ENCODE data around the gene SPATA4. TPM values are rescaled to one million over a fixed set of nuclear protein-coding genes. Genes with fewer than 3 reads are reported as not detected.

SPATA4 gene
- total and polyA plus RNA-seq, 9 of the 15 experiments (the other 6 are each of a cell fraction or from before 2014, with no cell fraction given) = not detected

Other genes with a start within 250 kb of the SPATA4 start
- not detected in 2 replicates for gene WDR17, start 129.7 kb downstream of the SPATA4 start, total RNA-seq (2014; rRNA removed)
- gene WDR17, start 129.7 kb downstream of the SPATA4 start, total RNA-seq (2014; rRNA removed; fragmentation: Illumina TruSeq; extraction: Trizol) = not detected in 2 replicates
- gene WDR17, start 129.7 kb downstream of the SPATA4 start, total RNA-seq (2015; rRNA removed; fragmentation: Illumina TruSeq; extraction: Trizol) = 0.04 and 0.23 TPM in 2 replicates
- 0.04 TPM in 1 of 2 replicates, not detected in the other for gene WDR17, start 129.7 kb downstream of the SPATA4 start, total RNA-seq (2021)
- gene WDR17, start 129.7 kb downstream of the SPATA4 start, polyA plus RNA-seq (2011; rRNA removed) = 0.07 TPM in 1 of 2 replicates, not detected in the other
- not detected in 2 replicates for gene WDR17, start 129.7 kb downstream of the SPATA4 start, polyA plus RNA-seq (2014; fragmentation: Illumina TruSeq; extraction: Trizol)
- not detected for gene WDR17, start 129.7 kb downstream of the SPATA4 start, polyA plus RNA-seq (2014; fragmentation: Nextera tagmentation; extraction: Ambion mirVana)
- not detected in 2 replicates for gene WDR17, start 129.7 kb downstream of the SPATA4 start, polyA plus RNA-seq (2014; rRNA removed)
- not detected in 2 replicates for gene ASB5, start 73.6 kb upstream of the SPATA4 start, total RNA-seq (2014; rRNA removed)
- gene ASB5, start 73.6 kb upstream of the SPATA4 start, total RNA-seq (2014; rRNA removed; fragmentation: Illumina TruSeq; extraction: Trizol) = not detected in 2 replicates
- not detected in 2 replicates for gene ASB5, start 73.6 kb upstream of the SPATA4 start, total RNA-seq (2015; rRNA removed; fragmentation: Illumina TruSeq; extraction: Trizol)
- gene ASB5, start 73.6 kb upstream of the SPATA4 start, total RNA-seq (2021) = not detected in 2 replicates
- gene ASB5, start 73.6 kb upstream of the SPATA4 start, polyA plus RNA-seq (2011; rRNA removed) = not detected in 2 replicates
- not detected in 2 replicates for gene ASB5, start 73.6 kb upstream of the SPATA4 start, polyA plus RNA-seq (2014; fragmentation: Illumina TruSeq; extraction: Trizol)
- not detected for gene ASB5, start 73.6 kb upstream of the SPATA4 start, polyA plus RNA-seq (2014; fragmentation: Nextera tagmentation; extraction: Ambion mirVana)
- gene ASB5, start 73.6 kb upstream of the SPATA4 start, polyA plus RNA-seq (2014; rRNA removed) = not detected in 2 replicates
- gene SPCS3, start 124.4 kb upstream of the SPATA4 start, total RNA-seq (2014; rRNA removed) = 66.6 and 101 TPM in 2 replicates
- gene SPCS3, start 124.4 kb upstream of the SPATA4 start, total RNA-seq (2014; rRNA removed; fragmentation: Illumina TruSeq; extraction: Trizol) = 154 and 168 TPM in 2 replicates
- gene SPCS3, start 124.4 kb upstream of the SPATA4 start, total RNA-seq (2015; rRNA removed; fragmentation: Illumina TruSeq; extraction: Trizol) = 124 and 133 TPM in 2 replicates
- 196 and 217 TPM in 2 replicates for gene SPCS3, start 124.4 kb upstream of the SPATA4 start, total RNA-seq (2021)
- 94.9 and 119 TPM in 2 replicates for gene SPCS3, start 124.4 kb upstream of the SPATA4 start, polyA plus RNA-seq (2011; rRNA removed)
- 71.2 and 85.4 TPM in 2 replicates for gene SPCS3, start 124.4 kb upstream of the SPATA4 start, polyA plus RNA-seq (2014; fragmentation: Illumina TruSeq; extraction: Trizol)
- 10 to 100 TPM; 71.4 to 80.2 TPM for gene SPCS3, start 124.4 kb upstream of the SPATA4 start, polyA plus RNA-seq (2014; fragmentation: Nextera tagmentation; extraction: Ambion mirVana)
- 64.6 and 73.9 TPM in 2 replicates for gene SPCS3, start 124.4 kb upstream of the SPATA4 start, polyA plus RNA-seq (2014; rRNA removed)

Measured in K562 (cell line).